Upper lobe of left lung (tissue), 4 donors: Measurements from ENCODE around the gene CTU2.

Experiments used
- EP300 ChIP-seq, 4 donors: sonication (generic); formaldehyde crosslinking; IDR thresholded peaks; one replicate each; pipeline ENCODE4 v1.5.1; 2017; ENCODE audit warnings: antibody characterized with exemption in 4 of 4, control low read depth in 2 of 4
- POLR2A ChIP-seq, 4 donors: fragments of 450-650 bp; IDR thresholded peaks; one replicate each; pipeline ENCODE4 v1.5.1; 2016 to 2017; ENCODE audit warnings: antibody characterized with exemption in 4 of 4, mild to moderate bottlenecking in 2 of 4
- TF ChIP-seq, protein P1 (sequence below), 6 experiments: fragments of 450-650 bp in 4 of 6; fragments of 200-600 bp in 2 of 6; sonication (generic) in 2 of 6; IDR thresholded peaks; one replicate each; pipeline ENCODE4 v1.5.1; 2016 to 2019; ENCODE audit warnings: antibody characterized with exemption in 6 of 6

DNA sequence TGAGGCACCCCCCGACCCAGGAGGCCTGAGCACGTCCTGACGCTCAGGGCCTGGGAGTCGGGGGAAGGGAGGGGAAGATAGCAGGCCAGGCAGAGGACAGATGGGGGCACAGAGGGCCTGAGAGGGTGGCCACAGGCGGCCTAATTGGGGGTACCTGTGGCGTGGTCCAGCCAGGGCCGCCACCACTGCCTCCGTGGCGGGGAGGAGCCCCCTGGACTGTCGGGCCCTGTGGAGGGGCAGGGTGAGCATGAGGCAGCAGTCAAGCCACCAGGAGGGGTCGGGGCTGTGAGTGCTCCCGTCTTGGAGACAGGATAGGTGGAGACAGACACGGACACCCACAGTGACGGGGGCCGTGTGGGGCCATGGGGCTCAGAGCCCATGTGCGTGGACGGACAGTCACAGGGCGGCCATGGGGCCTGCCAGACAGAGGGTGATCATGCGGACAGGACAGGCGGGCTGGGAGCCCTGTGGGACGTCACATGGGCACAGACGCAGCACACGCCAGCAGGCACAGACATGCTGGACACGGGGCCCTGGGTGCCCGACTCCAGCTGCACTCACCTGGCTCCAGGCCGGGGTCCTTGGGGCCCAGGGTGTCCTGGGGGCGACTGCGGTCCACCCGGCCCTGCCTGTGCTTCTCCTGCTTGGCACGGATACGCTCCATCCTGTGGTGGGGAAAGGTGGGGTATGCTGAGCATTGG lies 18.7 kb downstream of the CTU2 start:
- TF ChIP-seq, protein P1, sequence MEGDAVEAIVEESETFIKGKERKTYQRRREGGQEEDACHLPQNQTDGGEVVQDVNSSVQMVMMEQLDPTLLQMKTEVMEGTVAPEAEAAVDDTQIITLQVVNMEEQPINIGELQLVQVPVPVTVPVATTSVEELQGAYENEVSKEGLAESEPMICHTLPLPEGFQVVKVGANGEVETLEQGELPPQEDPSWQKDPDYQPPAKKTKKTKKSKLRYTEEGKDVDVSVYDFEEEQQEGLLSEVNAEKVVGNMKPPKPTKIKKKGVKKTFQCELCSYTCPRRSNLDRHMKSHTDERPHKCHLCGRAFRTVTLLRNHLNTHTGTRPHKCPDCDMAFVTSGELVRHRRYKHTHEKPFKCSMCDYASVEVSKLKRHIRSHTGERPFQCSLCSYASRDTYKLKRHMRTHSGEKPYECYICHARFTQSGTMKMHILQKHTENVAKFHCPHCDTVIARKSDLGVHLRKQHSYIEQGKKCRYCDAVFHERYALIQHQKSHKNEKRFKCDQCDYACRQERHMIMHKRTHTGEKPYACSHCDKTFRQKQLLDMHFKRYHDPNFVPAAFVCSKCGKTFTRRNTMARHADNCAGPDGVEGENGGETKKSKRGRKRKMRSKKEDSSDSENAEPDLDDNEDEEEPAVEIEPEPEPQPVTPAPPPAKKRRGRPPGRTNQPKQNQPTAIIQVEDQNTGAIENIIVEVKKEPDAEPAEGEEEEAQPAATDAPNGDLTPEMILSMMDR (IDR thresholded peaks at IDR 0.05): no peak
- no peak for TF ChIP-seq EP300 (IDR thresholded peaks at IDR 0.05)
- no peak for TF ChIP-seq POLR2A (IDR thresholded peaks at IDR 0.05)
